ENCODE measurements around the gene PPWD1.
"Not testable (repeated sequence)": the region's sequence is repeated elsewhere in the genome, so short reads cannot be mapped to it uniquely, and the experiment has no call there.

The PPWD1 gene

GRCh38 chr5:65562731-65563701, at the start of gene PPWD1, which contains the start of gene CENPK:
Gene PPWD1, plus strand, starts transcription at chr5:65563296. Its CDS starts 15 bp downstream, at chr5:65563311.
Gene CENPK, minus strand, starts transcription at chr5:65563168. Its CDS starts 8,261 bp downstream, at chr5:65554907.
- peak; percentile 97 for DNase-seq (ENCODE audit: low spot score)

- no peak for DNase-seq (ENCODE audit: low spot score)
Measured at GRCh38 chr5:65525726-65526125, 37.4 kb upstream of the PPWD1 start.

DNA sequence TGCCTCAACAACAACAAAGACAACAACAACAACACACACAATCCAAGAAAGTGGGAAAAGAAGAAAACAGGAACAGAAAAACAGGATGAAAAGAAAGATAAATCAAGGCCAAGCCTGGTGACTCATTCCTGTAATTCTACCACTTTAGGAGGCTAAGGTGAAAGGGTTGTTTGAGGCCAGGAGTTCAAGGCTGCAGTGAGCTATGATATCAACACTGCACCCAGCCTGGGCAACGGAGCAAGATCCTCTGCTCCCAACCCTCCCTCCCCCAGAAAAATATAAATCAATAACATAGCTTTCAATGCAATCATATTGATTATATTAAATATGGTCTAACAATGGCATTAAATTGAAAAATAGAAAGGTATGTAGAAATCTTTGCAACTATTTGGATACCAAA, 32.2 kb upstream of the PPWD1 start:
- DNase-seq (ENCODE audit: low spot score): no peak

DNA sequence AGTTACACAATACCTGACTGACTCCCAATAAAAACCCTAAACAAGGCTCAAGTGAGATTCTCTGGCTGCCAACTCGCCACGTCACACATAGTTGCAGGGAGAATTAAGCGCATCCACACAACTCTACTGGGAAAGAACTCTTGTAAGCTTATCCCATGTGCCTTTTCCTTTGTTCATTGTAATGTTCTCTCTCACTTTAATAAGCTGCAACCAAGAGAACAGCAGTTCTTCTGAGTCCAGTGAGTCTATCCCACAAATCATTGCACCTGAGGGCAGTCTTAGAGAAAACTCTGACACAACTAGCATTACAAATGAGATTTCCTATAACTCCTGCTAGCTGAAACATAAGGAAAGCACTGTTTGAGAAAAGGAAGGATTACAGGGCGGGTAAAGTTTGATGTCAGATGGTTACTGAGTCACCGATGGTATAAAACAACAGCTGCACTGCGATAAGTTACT, 27.5 kb upstream of the PPWD1 start:
- DNase-seq (ENCODE audit: low spot score): no peak

DNA sequence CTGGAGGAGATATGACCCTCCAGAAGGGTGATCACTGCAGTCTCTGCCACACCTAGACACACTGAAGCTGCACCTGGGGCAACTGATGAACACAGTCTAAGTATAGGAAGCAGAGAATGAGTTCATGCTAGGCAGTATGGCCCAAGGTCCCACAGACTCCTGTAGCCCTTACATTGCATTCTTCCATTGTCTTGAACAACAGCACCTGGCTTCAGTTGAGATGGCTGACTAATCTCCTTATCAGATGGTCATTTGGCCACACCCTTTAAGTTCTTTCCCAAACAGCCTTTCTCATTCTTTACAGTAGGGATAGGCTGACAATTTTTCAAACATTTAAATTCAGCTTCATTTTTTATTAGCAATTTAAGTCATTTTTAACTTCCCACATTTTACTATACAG, 23.3 kb upstream of the PPWD1 start:
- DNase-seq (ENCODE audit: low spot score): no peak

GRCh38 chr5:65544473-65544872, 18.6 kb upstream of the PPWD1 start:
- no peak for DNase-seq (ENCODE audit: low spot score)

- no peak for DNase-seq (ENCODE audit: low spot score)
Measured at GRCh38 chr5:65546141-65546540, 17.0 kb upstream of the PPWD1 start.

GRCh38 chr5:65548281-65548680, 14.8 kb upstream of the PPWD1 start:
- no peak for DNase-seq (ENCODE audit: low spot score)

GRCh38 chr5:65553941-65554340, 9.2 kb upstream of the PPWD1 start:
- no peak for DNase-seq (ENCODE audit: low spot score)

DNA sequence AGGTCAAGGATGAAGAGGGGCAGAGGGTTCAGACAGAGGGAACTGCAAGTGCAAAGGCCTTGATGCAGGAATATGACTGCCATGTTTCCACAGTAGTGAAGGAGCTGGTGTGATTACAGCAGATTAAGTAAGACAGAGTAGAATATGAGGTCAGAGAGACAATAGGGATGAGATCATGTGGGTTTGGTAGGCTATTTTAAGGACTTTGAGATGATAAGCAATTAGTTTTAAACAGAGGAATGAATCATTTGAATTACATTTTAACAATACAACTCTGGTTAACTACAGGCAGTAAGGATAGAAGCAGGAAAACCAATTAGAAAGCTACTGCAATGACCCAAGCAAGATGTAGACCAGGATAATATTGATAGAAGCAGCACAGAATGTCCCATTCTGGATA, 7.8 kb upstream of the PPWD1 start:
- DNase-seq (ENCODE audit: low spot score): no peak

GRCh38 chr5:65556181-65556580, 6.9 kb upstream of the PPWD1 start:
- no peak for DNase-seq (ENCODE audit: low spot score)

GRCh38 chr5:65556718-65557117, 6.4 kb upstream of the PPWD1 start:
- no peak for DNase-seq (ENCODE audit: low spot score)

DNA sequence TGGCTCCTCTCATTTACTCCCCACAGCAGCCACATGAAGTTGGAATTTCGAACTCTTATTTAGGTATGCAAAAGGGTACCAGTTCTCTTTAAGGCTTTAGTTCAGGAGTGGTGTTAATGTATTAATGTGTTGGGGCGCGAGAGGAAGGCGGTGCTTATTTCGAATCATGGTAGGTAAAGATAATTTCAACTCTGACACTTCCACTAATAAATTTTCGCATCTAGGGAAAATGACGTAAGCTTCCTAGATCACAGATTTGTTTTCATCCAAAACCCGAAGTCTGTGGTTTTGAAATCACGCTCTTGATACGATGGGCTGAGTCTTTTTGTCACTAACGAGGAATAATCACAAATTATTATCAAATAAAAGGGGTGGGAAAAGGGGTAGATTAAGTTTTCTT, 681 bp downstream of the PPWD1 start:
- DNase-seq (ENCODE audit: low spot score): peak; percentile 38

DNA sequence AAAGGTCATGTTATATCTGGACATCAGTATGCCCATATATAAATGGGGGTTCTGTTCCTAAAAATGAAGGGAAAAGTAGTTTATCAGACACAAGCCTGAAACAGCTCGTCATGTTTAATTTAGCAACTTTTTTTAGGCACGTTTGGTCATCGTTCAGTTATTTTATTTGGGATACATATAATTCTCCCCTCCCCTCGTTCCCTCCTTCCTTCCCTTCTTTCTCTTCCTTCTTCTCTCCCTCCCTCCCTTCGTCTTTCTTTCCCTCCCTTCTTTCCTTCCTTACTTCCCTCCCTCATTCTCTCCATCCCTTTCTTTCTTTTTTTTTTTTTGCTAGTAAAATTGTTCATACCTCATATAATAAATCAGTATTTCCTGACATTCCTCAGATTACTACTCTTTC, 3.4 kb downstream of the PPWD1 start:
- DNase-seq (ENCODE audit: low spot score): no peak

- no peak for DNase-seq (ENCODE audit: low spot score)
Measured at GRCh38 chr5:65570598-65571226, 7.6 kb downstream of the PPWD1 start.

DNA sequence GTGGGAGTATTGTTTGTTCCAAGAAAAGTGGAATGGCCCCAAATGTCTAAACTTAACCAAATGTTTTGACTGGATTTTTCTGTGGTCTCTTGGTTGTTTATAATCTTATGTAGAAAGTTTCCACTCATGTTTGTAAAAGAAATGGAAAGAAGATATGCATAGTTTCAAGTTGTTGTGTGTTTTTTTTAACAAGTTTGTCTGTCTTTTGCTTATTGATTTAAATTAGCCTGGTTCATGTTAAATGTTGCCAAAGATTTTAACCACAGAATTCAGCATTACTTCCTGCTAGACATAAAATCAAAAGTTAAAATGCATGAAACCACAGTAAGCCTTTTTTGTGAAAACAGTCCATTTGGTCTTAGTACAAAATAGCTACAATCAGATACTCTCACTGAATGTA, 14.0 kb downstream of the PPWD1 start:
- DNase-seq (ENCODE audit: low spot score): no peak

- DNase-seq (ENCODE audit: low spot score): no peak
Measured at GRCh38 chr5:65588694-65589093, 25.6 kb downstream of the PPWD1 start.

DNA sequence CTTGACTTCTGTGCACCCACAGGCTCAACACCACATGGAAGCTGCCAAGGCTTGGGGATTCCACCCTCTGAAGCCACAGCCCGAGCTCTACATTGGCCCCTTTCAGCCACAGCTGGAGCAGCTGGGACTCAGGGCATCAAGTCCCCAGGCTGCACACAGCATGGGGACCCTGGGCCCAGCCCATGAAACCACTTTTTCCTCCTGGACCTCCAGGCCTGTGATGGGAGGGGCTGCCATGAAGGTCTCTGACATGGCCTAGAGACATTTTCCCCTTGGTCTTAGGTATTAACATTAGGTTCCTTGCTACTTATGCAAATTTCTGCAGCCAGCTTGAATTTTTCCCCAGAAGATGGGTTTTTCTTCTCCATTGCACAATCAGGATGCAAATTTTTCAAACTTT, 38.7 kb downstream of the PPWD1 start:
- DNase-seq (ENCODE audit: low spot score): not testable (repeated sequence)

- DNase-seq (ENCODE audit: low spot score): no peak
Measured at GRCh38 chr5:65611524-65611923, 48.4 kb downstream of the PPWD1 start.

GRCh38 chr5:65612298-65612907, 49.3 kb downstream of the PPWD1 start:
- no peak for DNase-seq (ENCODE audit: low spot score)

DNA sequence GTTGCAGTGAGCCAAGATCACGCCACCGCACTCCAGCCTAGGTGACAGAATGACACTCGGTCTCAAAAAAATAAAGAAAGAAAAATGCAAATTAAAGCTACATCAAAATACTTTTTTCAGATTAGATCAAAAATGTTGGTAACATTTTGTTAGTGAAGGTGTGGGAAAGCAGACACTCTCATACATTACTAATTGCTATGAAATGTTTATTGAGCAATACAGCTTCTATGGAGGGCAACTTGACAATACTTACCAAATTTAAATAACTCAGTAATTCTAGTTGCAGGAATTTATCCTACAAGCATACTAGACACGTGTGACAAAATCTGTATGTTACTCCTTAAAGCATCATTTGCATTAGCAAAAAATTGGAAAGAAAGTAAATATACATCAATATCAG, 56.9 kb downstream of the PPWD1 start:
- DNase-seq (ENCODE audit: low spot score): no peak

GRCh38 chr5:65621961-65622360, 58.9 kb downstream of the PPWD1 start:
- not testable (repeated sequence) for DNase-seq (ENCODE audit: low spot score)

DNA sequence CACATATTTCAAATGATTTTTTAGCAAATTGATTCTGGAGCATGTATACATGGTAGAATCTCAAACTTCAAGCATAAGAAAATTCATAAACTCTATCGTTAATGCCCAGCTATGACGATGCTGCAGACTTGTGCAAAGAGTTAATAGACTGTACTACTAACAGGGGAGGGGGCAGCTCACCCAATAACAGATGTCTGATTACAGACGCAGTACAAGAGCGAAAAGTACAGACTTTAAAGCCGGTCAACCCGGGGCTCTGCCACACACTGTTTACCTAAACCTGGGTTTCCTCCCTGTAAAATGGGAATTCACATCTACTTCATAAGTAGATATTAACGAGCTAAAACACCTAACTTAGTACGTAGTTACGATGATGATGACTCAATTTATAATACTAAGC, 60.4 kb downstream of the PPWD1 start:
- DNase-seq (ENCODE audit: low spot score): peak; percentile 29
